IPS DF 4.7 (cell line): ENCODE data around the gene PPCS.
"Not testable (repeated sequence)": the region's sequence is repeated elsewhere in the genome, so short reads cannot be mapped to it uniquely, and the experiment has no call there.

Source experiments
- DNase-seq: peaks from one replicate; pipeline ENCODE4 v3.0.0-alpha.2; 2013; ENCODE audit warnings: low spot score; ENCODE audit errors: extremely low read depth

Gene PPCS

GRCh38 chr1:42450061-42450460, 6.3 kb upstream of the PPCS start:
- no peak for DNase-seq

GRCh38 chr1:42453386-42453785, 3.0 kb upstream of the PPCS start:
- DNase-seq = no peak

- DNase-seq = no peak
Observed at GRCh38 chr1:42454403-42454802, 1.9 kb upstream of the PPCS start.

- DNase-seq = peak; percentile 7
Observed at GRCh38 chr1:42456754-42457089, 379 bp downstream of the PPCS start.

- no peak for DNase-seq
Observed at GRCh38 chr1:42461196-42461595, 4.9 kb downstream of the PPCS start.

GRCh38 chr1:42462828-42463763, 6.8 kb downstream of the PPCS start, which contains the start of gene CCDC30:
CCDC30 (plus strand) TSS chr1:42463286; CDS start chr1:42480552, 17,266 bp downstream.
- peak; percentile 99 for DNase-seq

GRCh38 chr1:42463921-42464320, 7.6 kb downstream of the PPCS start:
- DNase-seq = no peak

- DNase-seq = no peak
Observed at GRCh38 chr1:42466030-42466429, 9.7 kb downstream of the PPCS start.

GRCh38 chr1:42469727-42470126, 13.4 kb downstream of the PPCS start:
- DNase-seq = no peak

- no peak for DNase-seq
Observed at GRCh38 chr1:42476605-42477004, 20.3 kb downstream of the PPCS start.

- not testable (repeated sequence) for DNase-seq
Observed at GRCh38 chr1:42477354-42477753, 21.0 kb downstream of the PPCS start.

GRCh38 chr1:42477775-42478174, 21.4 kb downstream of the PPCS start:
- DNase-seq = no peak

GRCh38 chr1:42479621-42480020, 23.3 kb downstream of the PPCS start:
- DNase-seq = peak; percentile 22

- no peak for DNase-seq
Observed at GRCh38 chr1:42480921-42481320, 24.6 kb downstream of the PPCS start.

- no peak for DNase-seq
Observed at GRCh38 chr1:42482635-42483153, 26.4 kb downstream of the PPCS start.

- no peak for DNase-seq
Observed at GRCh38 chr1:42484382-42484781, 28.0 kb downstream of the PPCS start.

GRCh38 chr1:42490237-42490636, 33.9 kb downstream of the PPCS start:
- no peak for DNase-seq

GRCh38 chr1:42502031-42502430, 45.7 kb downstream of the PPCS start:
- DNase-seq = not testable (repeated sequence)

- no peak for DNase-seq
Observed at GRCh38 chr1:42504535-42505128, 48.3 kb downstream of the PPCS start.

GRCh38 chr1:42506576-42506975, 50.2 kb downstream of the PPCS start:
- DNase-seq = no peak
